NCI-H460 (cell line): ENCODE results near the gene RLN3. TPM values are rescaled to one million over a fixed set of nuclear protein-coding genes. Genes with fewer than 3 reads are reported as not detected.
"Not testable (repeated sequence)": the region's sequence is repeated elsewhere in the genome, so short reads cannot be mapped to it uniquely, and the experiment has no call there.

Experiments used
- DNase-seq: peaks from one replicate; pipeline ENCODE4 v3.0.0-alpha.2; 2016; ENCODE audit warnings: low read depth; ENCODE audit errors: extremely low read depth
- total RNA-seq: library from RNA; depleted of rRNA; stranded (reverse); fragments of >200 nt; shearing (Covaris generic); gene quantifications from 2 replicates; pipeline ENCODE4 v1.2.3, GENCODE V29; 2014

The RLN3 gene
- total RNA-seq, 1 experiment from 2014 or later, result not detected

DNA sequence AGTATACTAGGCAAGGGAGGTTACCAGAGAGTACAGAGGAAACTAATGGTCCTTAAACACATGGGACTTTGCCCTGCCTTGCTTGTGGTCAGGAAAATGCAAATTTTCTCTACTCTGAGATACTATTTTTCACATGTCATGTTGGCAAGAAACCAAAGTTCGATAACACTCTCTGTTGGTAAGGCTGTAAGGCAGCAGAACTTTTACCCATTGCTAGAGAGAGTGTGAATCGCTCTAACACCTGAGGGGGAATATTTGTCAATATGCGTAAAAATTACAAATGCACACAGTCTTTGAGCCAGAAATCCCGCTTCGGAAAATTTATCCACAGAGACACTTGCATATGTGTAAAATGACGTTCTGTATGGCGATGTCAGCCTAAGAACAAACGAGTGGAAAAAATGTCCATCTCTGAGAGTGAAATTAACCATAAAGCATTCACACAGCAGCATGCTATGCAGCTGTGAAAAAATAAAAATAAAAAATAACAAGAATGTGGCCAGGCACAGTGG, 12.4 kb upstream of the RLN3 start:
- no peak for DNase-seq

- DNase-seq, result no peak
Observed at GRCh38 chr19:14019100-14019499, 8.8 kb upstream of the RLN3 start.

DNA sequence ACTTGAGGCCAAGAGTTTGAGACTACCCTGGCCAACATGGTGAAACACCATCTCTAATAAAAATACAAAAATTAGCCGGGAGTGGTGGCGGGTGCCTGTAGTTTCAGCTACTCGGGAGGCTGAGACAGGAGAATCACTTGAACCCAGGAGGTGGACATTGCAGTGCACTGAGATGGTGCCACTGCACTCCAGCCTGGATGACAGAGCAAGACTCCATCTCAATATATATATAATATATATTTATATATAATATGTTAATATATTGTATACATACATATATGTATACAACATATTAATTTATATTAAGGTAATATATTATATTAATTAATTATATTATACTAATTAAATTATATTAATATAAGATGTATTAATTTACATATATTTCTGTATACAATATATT, 8.2 kb upstream of the RLN3 start:
- DNase-seq, result not testable (repeated sequence)

DNA sequence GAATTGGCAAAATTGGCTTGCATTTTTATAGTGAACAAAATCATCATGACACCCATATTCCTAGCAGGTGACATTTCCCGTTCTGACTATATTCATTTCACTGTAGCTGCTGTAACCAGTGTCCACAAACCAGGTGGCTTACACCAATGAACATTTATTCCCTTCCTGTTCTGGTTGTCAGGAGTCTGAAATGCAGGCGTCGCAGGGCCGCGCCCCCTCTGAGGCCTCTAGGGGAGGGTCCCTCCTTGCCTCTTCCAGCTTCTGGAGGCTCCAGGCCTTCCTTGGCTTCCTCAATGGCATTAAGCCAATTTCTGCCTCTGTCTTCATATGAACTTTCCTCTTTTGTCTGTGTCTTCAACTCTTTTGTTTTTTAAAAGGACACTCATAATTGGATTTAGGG, 6.5 kb upstream of the RLN3 start:
- DNase-seq, result no peak

DNA sequence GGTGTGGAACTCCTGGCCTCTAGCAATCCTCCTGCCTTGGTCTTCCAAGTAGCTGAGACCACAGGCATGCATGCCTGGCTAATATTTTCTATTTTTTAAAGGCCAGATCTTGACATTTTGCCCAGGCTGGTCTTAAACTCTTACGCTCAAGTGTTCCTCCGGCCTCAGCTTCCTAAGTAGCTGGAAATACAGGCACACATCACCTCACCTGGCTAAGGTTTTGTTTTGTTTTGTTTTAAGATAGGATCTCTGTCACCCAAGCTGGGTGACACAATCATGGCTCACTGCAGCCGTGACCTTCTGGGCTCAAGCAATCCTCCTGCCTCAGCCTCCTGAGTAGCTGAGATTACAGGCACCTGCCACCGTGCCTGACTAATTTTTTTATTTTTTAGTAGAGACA, 5.5 kb upstream of the RLN3 start:
- no peak for DNase-seq

DNA sequence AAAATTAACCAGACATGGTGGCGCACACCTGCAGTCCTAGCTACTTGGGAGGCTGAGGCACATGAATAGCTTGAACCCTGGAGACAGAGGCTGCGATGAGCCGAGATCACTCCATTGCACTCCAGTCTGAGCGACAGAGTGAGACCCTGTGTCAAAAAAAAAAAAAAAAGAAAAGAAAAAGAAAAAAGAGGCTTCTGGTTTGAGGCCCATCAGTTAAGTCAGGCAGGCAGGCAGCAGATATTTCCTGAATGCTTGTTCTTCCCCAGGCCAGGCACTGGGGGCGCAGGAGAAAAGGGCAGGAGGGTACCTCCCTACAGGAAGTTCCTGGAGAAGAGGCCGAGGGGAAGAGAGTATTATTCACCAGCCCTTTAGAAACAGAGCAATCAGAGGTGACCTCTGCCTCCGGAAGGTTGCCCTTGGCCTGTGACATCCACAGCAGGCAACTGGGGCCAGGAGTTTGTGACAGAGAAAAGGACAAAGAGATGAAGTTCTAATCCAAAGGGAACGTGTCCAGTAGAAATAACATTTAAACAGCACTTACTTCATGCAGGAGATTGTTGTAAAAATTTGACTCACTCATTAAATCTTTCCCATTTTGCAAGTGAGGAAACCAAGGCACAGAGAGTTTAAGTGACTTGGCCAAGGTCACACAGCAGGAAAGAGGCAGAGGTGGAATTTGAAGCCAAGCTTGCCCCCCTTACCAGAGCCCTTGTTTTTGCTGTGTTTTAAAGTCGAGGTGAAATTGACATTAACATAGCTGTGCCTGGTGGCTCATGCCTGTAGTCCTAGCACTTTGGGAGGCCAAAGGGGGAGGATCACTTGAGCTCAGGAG, 4.3 kb upstream of the RLN3 start:
- peak; percentile 59 for DNase-seq

GRCh38 chr19:14026652-14027192, 1.2 kb upstream of the RLN3 start:
- DNase-seq, result not testable (repeated sequence)

DNA sequence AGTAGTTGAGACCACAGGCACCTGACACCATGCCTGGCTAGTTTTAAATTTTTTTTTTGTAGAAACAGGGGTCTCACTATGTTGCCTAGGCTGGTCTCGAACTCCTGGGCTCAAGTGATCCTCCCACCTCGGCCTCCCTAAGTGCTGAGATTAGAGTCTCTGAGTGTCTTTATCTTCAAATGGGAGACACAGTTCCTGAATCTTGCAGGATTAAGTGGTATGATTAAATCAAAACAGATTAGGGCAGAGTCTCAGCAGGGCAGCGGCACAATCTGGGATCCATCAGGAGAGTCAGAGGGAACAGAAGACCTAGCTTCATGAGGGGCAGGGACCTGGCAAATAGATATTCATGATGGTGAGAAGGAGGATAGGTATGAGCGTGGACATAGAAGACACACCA, 953 bp downstream of the RLN3 start:
- DNase-seq, result no peak

DNA sequence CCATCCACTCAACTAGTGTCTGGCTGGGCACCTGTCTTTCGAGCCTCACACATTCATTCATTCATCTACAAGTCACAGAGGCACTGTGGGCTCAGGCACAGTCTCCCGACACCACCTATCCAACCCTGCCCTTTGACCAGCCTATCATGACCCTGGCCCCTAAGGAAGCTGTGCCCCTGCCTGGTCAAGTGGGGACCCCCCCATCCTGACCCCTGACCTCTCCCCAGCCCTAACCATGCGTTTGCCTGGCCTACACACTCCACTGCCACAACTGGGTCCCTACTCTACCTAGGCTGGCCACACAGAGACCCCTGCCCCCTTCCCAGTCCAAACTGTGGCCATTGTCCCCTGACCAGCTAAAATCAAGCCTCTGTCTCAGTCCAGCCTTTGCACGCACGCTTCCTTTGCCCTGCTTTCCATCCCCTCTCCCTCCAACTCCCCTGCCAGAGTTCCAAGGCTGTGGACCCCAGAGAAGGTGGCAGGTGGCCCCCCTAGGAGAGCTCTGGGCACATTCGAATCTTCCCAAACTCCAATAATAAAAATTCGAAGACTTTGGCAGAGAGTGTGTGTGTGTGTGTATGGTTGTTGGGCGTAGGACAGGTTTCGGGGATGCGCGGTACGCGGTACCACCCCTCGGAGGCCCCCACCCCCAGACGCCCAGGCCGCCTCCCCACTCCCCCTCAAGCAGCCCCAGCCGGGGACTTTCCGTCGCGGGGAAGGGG, 3.2 kb downstream of the RLN3 start:
- DNase-seq, result no peak

DNA sequence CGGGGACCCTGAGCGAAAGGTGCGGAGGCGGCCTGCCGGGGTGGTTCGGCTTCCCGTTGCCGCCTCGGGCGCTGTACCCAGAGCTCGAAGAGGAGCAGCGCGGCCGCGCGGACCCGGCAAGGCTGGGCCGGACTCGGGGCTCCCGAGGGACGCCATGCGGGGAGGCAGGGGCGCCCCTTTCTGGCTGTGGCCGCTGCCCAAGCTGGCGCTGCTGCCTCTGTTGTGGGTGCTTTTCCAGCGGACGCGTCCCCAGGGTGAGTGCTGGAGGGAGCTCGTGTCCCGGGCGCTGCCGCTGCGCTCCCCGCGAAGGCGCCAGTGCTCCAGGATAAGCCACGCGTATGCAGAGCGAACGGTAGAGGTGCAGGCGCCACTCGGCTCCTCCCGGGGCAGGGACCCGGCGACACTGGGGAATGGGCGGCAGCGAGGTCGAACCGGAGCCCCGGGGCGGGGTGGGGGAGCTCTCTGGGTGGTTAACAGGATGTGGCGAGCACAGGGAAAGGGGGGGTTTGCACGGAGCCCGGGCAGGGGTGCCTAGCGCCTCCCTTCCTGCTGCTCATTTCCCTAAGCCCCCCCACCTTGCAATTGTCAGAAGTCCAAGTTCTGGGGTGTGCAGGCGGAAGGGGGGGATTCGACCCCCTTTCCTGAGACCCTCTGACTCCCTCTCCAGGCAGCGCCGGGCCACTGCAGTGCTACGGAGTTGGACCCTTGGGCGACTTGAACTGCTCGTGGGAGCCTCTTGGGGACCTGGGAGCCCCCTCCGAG, 4.0 kb downstream of the RLN3 start, which contains the start of gene IL27RA:
Gene IL27RA, plus strand, starts transcription at position 44 of the 762 bp plus-strand sequence. Its CDS starts 111 bp downstream, at position 155.
- DNase-seq, result peak; percentile 42

DNA sequence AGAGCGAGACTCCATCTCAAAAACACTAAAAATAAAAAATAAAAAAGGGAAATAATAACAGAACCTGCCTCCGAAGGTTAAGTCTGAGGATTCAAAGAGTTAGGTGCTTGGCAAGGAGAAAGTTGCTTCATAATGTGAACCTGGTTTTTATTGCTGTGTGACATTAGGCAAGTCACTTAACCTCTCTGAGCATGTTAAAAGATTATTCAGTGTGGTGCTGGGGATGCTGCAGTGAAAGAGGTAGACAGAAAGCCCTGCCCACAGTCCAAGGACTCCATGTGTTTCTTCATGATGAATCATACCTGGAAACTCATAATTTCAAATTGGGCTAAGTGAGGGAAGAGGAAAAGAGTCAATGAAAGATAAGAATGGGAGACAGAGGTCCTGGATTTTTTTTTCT, 6.0 kb downstream of the RLN3 start:
- DNase-seq, result no peak

- DNase-seq, result not testable (repeated sequence)
Observed at GRCh38 chr19:14035159-14035558, 7.2 kb downstream of the RLN3 start.

DNA sequence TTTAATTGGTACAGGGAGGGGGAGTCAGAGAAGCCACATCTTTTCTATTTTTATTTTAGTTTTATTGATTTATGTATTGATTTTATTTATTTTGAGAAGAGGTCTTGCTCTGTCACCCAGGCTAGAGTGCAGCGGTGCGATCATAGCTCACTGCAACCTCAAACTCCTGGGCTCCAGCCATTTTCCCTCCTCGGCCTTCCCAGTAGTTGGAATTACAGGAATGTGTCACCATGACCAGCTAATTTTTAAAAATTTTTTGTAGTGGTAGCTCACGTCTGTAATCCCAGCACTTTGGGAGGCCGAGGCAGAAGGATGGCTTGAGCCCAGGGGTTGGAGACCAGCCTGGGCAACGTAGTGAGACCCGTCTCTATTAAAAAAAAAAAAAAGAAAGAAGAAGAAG, 7.8 kb downstream of the RLN3 start:
- no peak for DNase-seq

DNA sequence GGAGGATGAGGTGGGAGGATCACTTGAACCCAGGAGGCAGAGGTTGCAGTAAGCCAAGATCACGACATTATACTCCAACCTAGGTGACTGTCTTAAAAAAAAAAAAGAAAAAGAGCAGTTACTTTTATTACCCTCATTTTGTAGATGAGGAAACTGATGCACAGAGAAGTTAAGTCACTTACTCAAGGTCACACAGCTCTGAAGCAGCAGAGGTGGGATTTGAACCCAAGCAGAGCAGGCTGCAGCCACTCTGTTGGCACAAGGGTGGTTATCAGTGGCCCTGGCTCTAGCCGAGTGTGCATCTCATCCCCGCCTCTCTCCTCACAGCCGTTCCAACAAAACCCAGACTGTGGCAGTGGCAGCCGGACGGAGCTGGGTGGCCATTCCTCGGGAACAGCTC, 11.2 kb downstream of the RLN3 start:
- DNase-seq, result no peak

GRCh38 chr19:14042659-14043608, 15.0 kb downstream of the RLN3 start:
- peak; percentile 72 for DNase-seq

DNA sequence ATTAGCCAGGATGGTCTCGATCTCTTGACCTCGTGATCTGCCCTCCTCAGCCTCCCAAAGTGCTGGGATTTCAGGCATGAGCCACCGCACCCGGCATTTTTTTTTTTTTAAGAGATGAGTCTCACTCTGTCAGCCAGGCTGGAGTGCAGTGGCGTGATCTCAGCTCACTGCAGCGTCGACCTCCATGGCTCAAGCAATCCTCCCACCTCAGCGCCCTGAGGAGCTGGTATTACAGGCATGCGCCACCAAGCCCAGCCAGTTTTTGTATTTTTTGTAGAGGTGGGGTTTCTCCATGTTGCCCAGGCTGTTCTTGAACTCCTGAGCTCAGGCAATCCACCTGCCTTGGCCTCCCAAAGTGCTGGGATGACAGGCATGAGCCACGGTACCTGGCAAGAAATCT, 19.9 kb downstream of the RLN3 start:
- not testable (repeated sequence) for DNase-seq

DNA sequence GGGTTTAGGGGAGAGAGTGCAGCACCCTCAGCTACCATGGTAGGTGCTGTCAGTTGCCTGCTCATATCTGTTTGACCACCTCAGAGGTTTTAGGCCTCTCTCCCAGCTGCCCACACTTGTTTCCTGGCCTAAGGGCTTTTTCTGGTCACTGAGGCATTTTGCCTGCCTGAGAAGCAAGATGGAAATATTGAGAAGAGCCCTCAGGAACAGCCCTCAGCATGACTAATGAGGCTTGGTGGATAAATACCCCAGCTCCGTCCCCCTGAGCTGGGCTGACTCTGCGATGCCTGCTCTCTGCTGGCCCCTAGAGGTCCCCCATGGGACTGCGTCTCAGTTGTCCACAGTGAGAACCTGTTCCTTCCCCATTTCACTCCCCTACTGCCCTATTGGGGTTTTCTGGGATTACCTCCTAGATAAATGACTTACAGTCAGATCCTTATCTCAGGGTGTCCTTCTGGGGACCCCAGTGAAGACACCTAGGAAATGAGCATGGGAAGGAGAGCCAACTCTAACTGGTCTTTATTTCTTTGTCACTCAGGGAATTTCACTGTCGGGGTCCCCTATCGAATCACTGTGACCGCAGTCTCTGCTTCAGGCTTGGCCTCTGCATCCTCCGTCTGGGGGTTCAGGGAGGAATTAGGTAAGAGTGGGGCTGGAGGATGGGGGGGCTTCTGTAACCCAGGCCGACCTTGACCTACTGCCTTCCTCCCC, 20.6 kb downstream of the RLN3 start:
- peak; percentile 17 for DNase-seq

DNA sequence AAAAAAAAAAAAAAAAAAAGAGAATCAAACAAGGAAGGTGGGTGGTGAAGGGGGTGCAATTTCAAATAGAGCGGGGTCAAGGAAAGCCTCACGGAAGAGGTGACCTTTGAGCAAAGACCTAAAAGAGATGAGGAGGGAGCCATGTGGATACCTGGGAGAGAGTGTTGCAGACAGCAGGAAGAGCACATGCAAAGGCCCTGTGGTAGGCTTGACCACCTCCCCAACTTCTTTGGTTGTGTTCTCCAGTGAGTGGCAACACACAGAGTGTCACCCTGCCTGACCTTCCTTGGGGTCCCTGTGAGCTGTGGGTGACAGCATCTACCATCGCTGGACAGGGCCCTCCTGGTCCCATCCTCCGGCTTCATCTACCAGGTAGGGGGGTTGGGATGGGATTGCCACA, 22.6 kb downstream of the RLN3 start:
- DNase-seq, result no peak

- not testable (repeated sequence) for DNase-seq
Observed at GRCh38 chr19:14050961-14051360, 23.0 kb downstream of the RLN3 start.
